ENCODE measurements around the gene CRELD2. TPM values are rescaled to one million over a fixed set of nuclear protein-coding genes. Genes with fewer than 3 reads are reported as not detected.
A peak's percentile ranks its signal among the peaks of the same experiment; 100 is the strongest.

The CRELD2 gene
- total and polyA plus RNA-seq, 8 donors: 37.2 to 61.9 (median 54.1) TPM

GRCh38 chr22:49934891-49935557 is 16.6 kb downstream of the CRELD2 start:
- no peak for FAIRE-seq
- 10 to 14% methylated on average over 40 to 55 of the region's 56 CpGs for WGBS, 2 donors
- peak; percentile 33 to 52 (median 41) for ATAC-seq
- peak overlapping the region in 2 of 4 donors; percentile 30 to 48 for H3K4me3 ChIP-seq
- no peaks in the 10 kb centered on the region for H3K36me3 ChIP-seq
- TF ChIP-seq CTCF (IDR thresholded peaks at IDR 0.05): no peak
- H3K27me3 ChIP-seq: no peaks in the 10 kb centered on the region
- peak overlapping the region; percentile 64 to 95 (median 86) for H3K27ac ChIP-seq
- peak; percentile 76 to 94 (median 87) for DNase-seq
- H3K4me1 ChIP-seq: peaks cover 14 to 23% (median 19%) of the 10 kb centered on the region in 3 donors
- no peaks in the 10 kb centered on the region for H3K9me3 ChIP-seq
- intact Hi-C loops (cut with DNase I): loop anchor here in 1 of 3 donors (5.0 kb wide), 1 partner anchor 57 kb away; no protein-coding TSS in a partner anchor

DNA sequence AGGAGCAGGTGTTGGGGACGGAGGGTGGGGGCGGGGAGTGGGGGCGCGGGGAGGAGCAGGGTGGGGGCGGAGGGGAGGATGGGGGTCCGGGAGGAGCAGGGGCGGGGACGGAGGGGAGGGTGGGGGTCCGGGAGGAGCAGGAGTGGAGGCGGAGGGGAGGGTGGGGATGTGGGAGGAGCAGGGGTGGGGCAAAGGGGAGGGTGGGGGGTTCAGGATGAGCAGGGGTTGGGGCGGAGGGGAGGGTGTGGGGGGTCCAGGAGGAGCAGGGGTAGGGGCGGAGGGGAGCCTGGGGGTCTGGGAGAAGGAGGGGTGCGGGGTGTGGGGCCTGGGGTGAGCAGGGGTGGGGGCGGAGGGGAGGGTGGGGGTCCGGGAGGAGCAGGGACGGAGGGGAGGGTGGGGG is 17.1 kb downstream of the CRELD2 start:
- Histone ChIP-seq H3K9me3 (no peaks in the 10 kb centered on the region), H3K36me3 (no peaks in the 10 kb centered on the region), H3K27me3 (no peaks in the 10 kb centered on the region), H3K4me1 (peaks cover 14 to 23% (median 19%) of the 10 kb centered on the region in 3 donors), H3K27ac (peak overlapping the region; percentile 42 to 95 (median 86)), H3K4me3 (peak overlapping the region in 2 of 4 donors; percentile 30 to 48)
- WGBS, 2 donors: 5 to 9% methylated on average over 3 to 14 of the region's 16 CpGs
- ATAC-seq (no peak), FAIRE-seq (no peak), DNase-seq (peak in 2 of 6 donors; percentile 35 to 56)
- no peak for TF ChIP-seq CTCF (IDR thresholded peaks at IDR 0.05)
- intact Hi-C loops (cut with DNase I): no loop called here

- Histone ChIP-seq H3K27ac (peak overlapping the region; percentile 42 to 95 (median 76)), H3K27me3 (no peaks in the 10 kb centered on the region), H3K4me1 (peaks cover 14 to 23% (median 19%) of the 10 kb centered on the region in 3 donors), H3K4me3 (peak overlapping the region in 2 of 4 donors; percentile 30 to 48), H3K9me3 (no peaks in the 10 kb centered on the region), H3K36me3 (no peaks in the 10 kb centered on the region)
- no peak for TF ChIP-seq CTCF (IDR thresholded peaks at IDR 0.05)
- 9 to 12% methylated on average over 40 to 52 of the region's 52 CpGs for WGBS, 2 donors
- no peak for FAIRE-seq
- peak; percentile 67 to 82 (median 72) for ATAC-seq
- intact Hi-C loops (cut with DNase I): no loop called here
- DNase-seq: peak; percentile 90 to 93 (median 92)
Observed at GRCh38 chr22:49936018-49936972, 17.9 kb downstream of the CRELD2 start.

GRCh38 chr22:49936973-49937757 is 18.7 kb downstream of the CRELD2 start:
- FAIRE-seq: no peak
- no peak overlapping the region for H3K4me3 ChIP-seq
- intact Hi-C loops (cut with DNase I): no loop called here

More at GRCh38 chr22:49936973-49937757, 18.7 kb downstream of the CRELD2 start:
- H3K9me3 ChIP-seq: no peaks in the 10 kb centered on the region
- H3K27ac ChIP-seq: peak overlapping the region; percentile 42 to 95 (median 76)
- 78 to 79% methylated on average over 19 to 21 of the region's 21 CpGs for WGBS, 2 donors
- peaks cover 14 to 23% (median 19%) of the 10 kb centered on the region in 3 donors for H3K4me1 ChIP-seq
- no peak for TF ChIP-seq CTCF (IDR thresholded peaks at IDR 0.05)
- no peaks in the 10 kb centered on the region for H3K36me3 ChIP-seq
- ATAC-seq (no peak), DNase-seq (peak in 5 of 6 donors; percentile 25 to 75 (median 44))
- H3K27me3 ChIP-seq: no peaks in the 10 kb centered on the region

Data from pancreas (tissue), 10 donors.